ENCODE results near the gene CYGB. TPM values are rescaled to one million over a fixed set of nuclear protein-coding genes. Genes with fewer than 3 reads are reported as not detected.
A peak's percentile ranks its signal among the peaks of the same experiment; 100 is the strongest.

CYGB gene
- total RNA-seq, 1 donor from 2014 or later = not detected

DNA sequence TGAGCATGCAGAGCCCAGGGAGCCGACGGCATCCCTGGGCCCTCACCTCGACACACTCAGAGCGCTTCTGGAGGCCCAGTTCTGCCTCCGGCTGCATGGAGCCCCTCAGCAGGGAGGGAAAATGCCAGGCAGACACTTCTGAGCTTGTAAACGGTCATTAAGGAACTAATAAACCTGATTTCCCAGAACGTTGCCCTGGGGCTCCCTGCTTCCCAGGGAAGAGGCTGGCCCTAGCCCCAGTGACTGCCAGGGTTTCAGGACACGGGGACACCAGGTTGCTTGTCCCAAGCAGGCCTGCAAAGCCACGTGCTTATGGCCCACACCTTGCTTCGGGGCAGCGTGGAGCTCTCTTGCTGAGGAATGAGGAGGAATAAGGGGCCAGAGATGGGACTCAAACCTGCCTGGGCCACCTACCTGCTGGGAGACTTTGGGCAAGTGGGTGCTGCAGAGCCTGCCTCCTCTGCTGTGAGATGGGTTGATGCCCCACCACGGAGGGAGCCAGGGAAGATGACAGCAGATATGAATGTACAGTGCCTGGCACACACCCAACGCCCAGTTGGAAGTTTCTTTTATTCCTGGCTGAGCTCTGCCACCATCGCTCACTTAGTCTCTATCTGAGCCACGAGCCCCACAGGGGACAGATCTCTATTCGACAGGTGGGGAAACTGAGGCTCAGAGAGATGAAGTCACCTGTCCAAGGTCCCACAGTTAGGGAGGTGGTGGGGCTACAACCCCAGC, 41.7 kb downstream of the CYGB start:
- H3K4me1 Mint-ChIP-seq = peaks cover 61% of the 10 kb centered on the region
- peaks cover 11% of the 10 kb centered on the region for H3K36me3 Mint-ChIP-seq (ENCODE audit: low read depth)
- H3K4me3 Mint-ChIP-seq = no peak overlapping the region
- intact Hi-C loops (cut with micrococcal nuclease) = no loop called here
- no peaks in the 10 kb centered on the region for H3K27me3 Mint-ChIP-seq
- no peaks in the 10 kb centered on the region for H3K9me3 Mint-ChIP-seq
- DNase-seq = no peak
- H3K27ac Mint-ChIP-seq = peak overlapping the region; percentile 58

DNA sequence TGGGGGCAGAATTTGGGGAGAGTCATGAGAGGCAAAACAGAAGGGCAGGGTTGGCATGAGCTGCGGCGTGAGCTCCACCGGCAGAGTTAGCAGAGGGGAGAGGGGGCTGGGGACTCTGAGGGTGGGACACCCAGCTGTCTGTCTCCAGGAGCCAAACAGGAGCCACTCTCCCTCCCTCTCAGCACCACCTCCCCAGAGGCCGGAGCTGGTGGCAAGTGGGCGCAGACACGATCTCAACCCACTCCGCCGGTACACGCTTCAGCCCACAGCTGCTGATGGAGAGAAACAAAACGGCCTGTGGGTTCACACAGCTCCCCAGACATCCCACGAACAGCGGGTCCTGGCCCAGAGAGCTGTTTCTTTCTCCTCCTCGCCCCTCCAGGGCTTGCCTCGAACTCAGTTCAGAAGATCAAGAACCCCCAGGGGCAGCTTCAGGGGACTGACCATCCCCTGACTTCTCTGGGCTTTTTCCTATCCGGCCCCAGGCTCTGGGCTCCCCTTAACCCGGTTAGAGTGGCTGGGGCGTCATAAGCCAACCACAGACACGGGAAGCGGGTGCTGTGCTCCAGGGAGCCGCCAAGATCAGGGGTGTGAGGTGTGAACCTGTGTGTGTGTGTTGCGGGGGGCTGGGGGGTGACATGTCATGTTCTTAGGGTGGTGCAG, 43.9 kb downstream of the CYGB start:
- no peaks in the 10 kb centered on the region for H3K9me3 Mint-ChIP-seq
- peak overlapping the region; percentile 99 for H3K27ac Mint-ChIP-seq
- H3K4me3 Mint-ChIP-seq = peak overlapping the region; percentile 93
- H3K4me1 Mint-ChIP-seq = peaks cover 56% of the 10 kb centered on the region
- no peaks in the 10 kb centered on the region for H3K27me3 Mint-ChIP-seq
- peak; percentile 75 for DNase-seq
- H3K36me3 Mint-ChIP-seq (ENCODE audit: low read depth) = peaks cover 10% of the 10 kb centered on the region
- intact Hi-C loops (cut with micrococcal nuclease) = loop anchor here (1.0 kb wide), 1 partner anchor 22 kb away; no protein-coding TSS in a partner anchor

DNA sequence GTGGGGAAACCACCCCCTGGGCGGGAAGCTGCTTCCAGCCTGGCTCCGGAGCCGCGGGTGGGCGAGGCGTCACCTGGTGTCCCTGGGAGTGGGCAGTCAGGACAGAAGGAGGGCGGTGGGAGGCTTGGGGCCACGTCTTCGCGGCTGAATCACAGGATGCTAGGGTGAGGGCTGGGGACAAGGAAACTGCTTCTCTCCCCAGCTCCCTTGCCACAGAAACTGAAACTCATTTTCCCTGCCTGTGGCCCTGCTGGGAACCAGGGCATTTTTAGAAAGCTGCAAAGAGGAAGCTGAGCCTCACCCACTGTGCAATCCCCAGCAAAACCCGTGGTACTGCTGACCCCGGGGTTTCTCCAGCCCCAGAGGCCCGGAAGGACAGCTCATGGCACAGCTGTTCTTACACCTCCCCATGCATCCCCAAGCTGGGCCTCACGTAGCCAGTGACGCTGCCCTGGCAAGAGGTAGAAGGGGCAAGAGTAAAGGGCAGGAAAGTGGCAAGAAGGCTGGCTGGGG, 44.5 kb downstream of the CYGB start:
- peak; percentile 88 for DNase-seq
- H3K9me3 Mint-ChIP-seq = no peaks in the 10 kb centered on the region
- H3K4me1 Mint-ChIP-seq = peaks cover 53% of the 10 kb centered on the region
- peak overlapping the region; percentile 99 for H3K27ac Mint-ChIP-seq
- H3K36me3 Mint-ChIP-seq (ENCODE audit: low read depth) = peaks cover 8% of the 10 kb centered on the region
- intact Hi-C loops (cut with micrococcal nuclease) = loop anchor here (1.0 kb wide), 1 partner anchor 22 kb away; no protein-coding TSS in a partner anchor
- no peaks in the 10 kb centered on the region for H3K27me3 Mint-ChIP-seq
- peak overlapping the region; percentile 93 for H3K4me3 Mint-ChIP-seq

DNA sequence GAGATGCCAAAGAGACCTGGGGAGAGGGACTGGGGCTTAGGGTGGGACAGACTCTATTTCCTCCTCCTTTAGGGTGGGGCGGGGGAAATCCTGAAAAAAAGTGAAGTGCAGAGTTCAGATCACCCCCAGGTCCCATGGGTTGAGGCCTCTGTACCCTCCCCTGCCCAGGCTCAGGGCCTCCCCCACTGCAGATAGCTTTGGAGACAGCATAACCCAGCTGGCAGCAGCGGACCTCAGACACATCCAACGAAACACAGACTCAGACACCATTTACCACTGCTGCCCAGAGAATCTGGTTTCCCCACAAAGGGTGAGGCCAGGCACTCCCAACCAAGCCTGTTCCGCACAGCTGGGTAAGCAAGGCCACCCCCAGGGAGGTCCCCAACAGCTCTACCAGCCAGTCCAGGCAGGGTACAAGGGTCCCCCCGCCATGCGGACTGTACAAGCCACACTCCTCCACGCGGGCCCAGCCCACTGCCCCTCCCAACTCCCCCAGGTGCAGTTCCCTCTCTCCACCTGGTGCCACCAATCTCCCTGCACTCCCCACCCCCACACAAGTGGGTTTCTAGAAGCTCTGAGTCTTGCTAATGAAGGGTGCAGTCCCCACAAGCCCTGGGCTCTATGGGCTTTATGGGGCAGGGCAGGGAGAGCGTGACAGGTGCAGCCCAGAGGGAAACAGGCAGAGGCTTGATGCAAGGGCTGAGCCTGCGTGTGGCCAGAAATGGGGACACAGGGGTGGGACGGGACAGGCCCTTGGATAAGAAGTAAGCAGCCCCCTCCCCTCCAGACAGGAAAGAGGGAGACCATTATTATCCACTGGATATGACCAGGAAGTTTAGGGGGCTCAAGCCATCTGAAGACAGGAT, 45.2 kb downstream of the CYGB start:
- Mint-ChIP-seq H3K4me3 (peak overlapping the region; percentile 93), H3K9me3 (no peaks in the 10 kb centered on the region), H3K27ac (peak overlapping the region; percentile 99), H3K4me1 (peaks cover 51% of the 10 kb centered on the region), H3K27me3 (no peaks in the 10 kb centered on the region), H3K36me3 (ENCODE audit: low read depth) (peaks cover 13% of the 10 kb centered on the region)
- peak; percentile 72 for DNase-seq
- intact Hi-C loops (cut with micrococcal nuclease) = no loop called here

DNA sequence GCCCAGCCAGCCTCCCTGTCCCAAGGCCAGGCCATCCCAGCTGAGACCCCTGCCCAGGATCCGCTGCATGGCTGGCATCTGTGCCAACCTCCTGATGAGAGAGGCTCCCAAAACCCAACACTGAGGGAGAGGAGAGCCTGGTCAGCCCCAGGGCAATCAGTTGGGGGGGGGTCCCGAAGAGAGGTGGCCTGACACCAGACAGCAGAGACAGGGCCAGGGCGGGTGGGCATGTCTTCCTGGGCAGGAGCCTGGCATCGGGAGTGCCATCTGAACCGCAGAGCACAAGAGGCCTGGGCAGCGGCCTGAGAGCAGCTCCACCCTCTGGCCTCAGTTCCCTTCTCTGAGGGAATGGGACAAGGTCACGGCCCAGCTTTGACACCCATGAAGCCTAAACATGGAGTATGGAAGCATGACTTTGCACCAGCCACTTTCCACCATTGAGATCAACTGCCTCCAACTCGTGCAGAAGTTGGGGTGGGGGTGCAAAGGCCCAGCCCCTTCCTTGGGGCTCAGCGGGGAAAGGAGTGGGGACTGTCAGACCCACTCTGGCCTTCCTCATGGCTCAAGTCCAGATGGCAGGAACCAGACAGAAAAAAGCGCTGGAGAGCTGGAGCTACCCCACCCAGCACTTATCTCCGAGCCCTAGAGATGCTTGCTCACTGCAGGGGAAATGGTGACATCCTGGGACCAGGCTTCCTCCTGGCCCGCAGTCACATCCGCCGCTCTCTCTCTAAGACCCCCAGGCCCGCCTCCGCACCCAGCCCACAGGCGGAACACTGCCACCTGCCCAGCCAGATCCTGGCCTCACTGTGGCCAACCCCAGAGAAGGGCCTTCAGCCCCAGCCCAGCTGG, 46.0 kb downstream of the CYGB start:
- Mint-ChIP-seq H3K4me3 (peak overlapping the region; percentile 93), H3K36me3 (ENCODE audit: low read depth) (peaks cover 10% of the 10 kb centered on the region), H3K27me3 (no peaks in the 10 kb centered on the region), H3K4me1 (peaks cover 44% of the 10 kb centered on the region), H3K27ac (peak overlapping the region; percentile 99), H3K9me3 (no peaks in the 10 kb centered on the region)
- intact Hi-C loops (cut with micrococcal nuclease) = no loop called here
- DNase-seq = peak; percentile 82

DNA sequence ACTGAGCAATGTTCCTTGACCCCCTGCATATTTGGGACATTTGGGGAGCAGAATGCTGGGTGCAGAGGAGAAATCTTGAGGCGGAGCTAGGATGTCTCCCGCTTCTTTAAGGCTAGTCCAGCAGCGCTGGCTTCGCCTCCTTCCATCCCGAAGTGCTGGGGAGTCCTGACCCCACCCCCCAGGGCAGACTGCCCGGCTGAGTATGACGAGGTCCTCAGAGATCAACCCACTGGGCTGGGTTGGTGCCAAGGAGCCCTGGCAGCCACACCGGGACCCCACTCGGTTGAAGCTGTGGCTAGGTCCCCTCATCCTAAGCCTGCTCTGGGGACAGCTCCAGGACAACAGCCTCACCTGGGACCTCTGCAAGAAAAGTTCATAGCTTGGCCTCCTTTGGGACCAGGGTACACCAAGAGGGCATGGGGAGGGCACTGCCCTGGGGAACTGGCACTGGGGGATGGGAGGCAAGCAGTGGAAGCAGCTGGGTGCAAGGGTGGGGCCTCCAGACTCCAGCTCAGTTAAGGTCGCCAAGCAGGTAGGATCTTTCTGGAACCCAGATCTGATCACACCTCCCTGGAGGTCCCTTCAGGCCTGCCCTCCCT, 47.3 kb downstream of the CYGB start:
- Mint-ChIP-seq H3K4me1 (peaks cover 39% of the 10 kb centered on the region), H3K9me3 (no peaks in the 10 kb centered on the region), H3K4me3 (peak overlapping the region; percentile 30), H3K27me3 (no peaks in the 10 kb centered on the region), H3K27ac (no peak overlapping the region), H3K36me3 (ENCODE audit: low read depth) (peaks cover 13% of the 10 kb centered on the region)
- intact Hi-C loops (cut with micrococcal nuclease) = no loop called here
- no peak for DNase-seq

DNA sequence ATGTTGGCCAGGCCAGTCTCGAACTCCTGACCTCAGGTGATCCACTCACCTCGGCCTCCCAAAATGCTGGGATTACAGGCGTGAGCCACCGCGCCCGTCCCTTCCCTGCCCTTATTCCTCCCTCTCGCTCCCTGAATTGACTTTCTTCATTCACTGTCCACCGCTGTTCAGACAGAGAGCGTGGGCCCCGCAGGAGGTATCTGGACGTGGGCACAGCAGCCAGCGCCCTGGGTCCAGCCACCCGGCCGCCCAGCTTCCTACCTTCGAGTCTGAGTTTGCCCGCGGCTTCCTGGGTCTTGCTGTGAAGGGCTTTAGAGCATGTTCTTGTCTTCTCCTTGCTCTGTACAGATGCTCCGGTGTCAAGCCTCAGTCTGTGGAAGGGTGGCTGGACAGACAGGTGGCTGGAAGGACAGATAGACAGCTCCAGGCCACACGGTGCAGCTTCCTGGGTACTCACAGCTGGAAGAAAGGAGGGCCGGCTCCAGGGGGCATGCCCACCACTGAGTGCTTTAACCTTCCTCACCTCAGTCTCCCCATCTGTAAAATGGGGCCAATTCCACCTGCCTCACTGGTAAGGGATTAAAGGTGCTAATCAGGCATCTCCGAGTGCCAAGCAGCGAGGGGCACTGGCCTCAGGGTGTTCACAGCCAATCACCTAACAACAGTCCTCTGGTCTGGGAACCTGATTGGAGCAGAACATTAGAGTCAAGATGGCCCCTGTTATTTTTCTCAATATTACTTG, 49.9 kb downstream of the CYGB start:
- Mint-ChIP-seq H3K4me3 (no peak overlapping the region), H3K9me3 (no peaks in the 10 kb centered on the region), H3K4me1 (peaks cover 29% of the 10 kb centered on the region), H3K36me3 (ENCODE audit: low read depth) (peaks cover 17% of the 10 kb centered on the region), H3K27ac (no peak overlapping the region), H3K27me3 (no peaks in the 10 kb centered on the region)
- no peak for DNase-seq
- intact Hi-C loops (cut with micrococcal nuclease) = no loop called here

DNA sequence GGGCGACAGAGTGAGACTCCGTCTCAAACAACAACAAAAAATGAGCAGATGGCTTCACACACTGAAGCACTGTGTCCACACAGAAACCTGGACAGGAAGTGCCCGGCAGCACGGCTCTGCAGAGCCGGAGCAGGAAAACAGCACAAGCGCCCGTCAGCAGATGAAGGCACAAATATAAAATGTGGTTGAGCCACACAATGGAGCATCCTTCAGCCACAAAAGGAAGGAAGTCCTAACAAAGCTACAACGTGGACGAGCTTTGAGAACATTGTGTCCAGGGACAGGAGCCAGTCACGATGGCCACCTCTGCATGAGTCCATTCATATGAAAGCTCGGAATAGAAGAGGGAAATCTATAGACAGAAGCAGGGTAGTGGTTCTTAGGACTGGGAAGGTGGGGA, 51.9 kb downstream of the CYGB start:
- no peak overlapping the region for H3K27ac Mint-ChIP-seq
- no peak overlapping the region for H3K4me3 Mint-ChIP-seq
- no peaks in the 10 kb centered on the region for H3K27me3 Mint-ChIP-seq
- intact Hi-C loops (cut with micrococcal nuclease) = no loop called here
- no peak for DNase-seq
- H3K9me3 Mint-ChIP-seq = no peaks in the 10 kb centered on the region
- peaks cover 17% of the 10 kb centered on the region for H3K4me1 Mint-ChIP-seq
- H3K36me3 Mint-ChIP-seq (ENCODE audit: low read depth) = peaks cover 22% of the 10 kb centered on the region

DNA sequence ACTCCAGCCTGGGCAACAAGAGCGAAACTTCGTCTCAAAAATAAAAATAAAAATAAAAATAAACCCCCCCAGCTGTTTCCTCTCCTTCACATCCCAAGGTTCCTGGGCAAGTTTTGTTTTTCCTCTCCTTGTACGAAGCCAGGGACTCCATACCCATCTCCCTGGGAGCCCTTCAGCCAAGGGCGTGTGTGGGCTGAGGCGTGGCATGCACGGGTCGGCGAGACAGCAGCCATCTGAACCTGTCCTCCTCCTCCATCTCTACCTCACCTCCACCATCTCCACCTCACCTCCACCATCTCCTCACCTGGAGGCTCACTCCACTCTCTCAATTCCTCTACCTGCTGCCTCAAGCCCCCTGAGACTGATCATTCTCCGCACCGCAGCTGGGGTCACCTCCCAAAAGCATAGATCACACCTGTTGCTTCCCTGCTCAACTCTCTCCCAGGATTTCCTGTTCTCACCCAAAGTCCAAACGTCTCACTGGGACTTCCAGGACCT, 53.2 kb downstream of the CYGB start:
- H3K4me3 Mint-ChIP-seq = no peak overlapping the region

DNA sequence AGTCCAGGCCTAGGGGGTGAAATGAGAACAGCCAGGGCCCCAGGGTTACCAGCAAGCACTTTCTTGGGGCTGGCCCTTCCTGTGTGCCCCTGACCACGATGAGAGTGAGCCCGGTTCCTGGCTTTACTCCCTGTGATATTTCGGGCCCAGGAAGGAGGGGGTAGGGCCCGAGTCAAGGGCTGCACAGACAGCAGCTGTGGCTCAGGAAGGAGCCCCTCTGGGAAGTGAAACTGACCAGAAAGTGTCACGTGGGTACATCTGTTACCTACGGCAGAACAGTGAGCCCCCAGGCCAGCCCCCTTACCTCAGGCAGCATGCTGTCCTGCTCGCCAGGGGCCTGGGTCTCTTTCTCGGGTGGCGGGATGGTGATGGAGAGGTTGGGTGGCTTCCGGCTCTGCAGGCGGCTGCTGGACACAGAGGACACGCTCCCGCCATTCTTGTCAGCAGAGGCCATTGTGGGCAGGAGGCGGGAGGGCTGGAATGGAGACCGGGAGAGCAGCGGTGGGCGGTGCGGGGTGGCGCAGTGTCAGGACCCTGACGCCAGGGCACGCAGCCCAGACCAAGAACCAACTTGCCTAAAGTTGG, 56.3 kb downstream of the CYGB start:
- Mint-ChIP-seq H3K4me1 (peaks cover 9% of the 10 kb centered on the region), H3K9me3 (no peaks in the 10 kb centered on the region), H3K4me3 (no peak overlapping the region), H3K27me3 (no peaks in the 10 kb centered on the region), H3K36me3 (ENCODE audit: low read depth) (peaks cover 32% of the 10 kb centered on the region), H3K27ac (no peak overlapping the region)
- DNase-seq = no peak
- intact Hi-C loops (cut with micrococcal nuclease) = no loop called here

More for the DNA sequence above, 53.2 kb downstream of the CYGB start:
- intact Hi-C loops (cut with micrococcal nuclease) = no loop called here
- Mint-ChIP-seq H3K36me3 (ENCODE audit: low read depth) (peaks cover 26% of the 10 kb centered on the region), H3K4me1 (peaks cover 10% of the 10 kb centered on the region), H3K27me3 (no peaks in the 10 kb centered on the region), H3K27ac (no peak overlapping the region), H3K9me3 (no peaks in the 10 kb centered on the region)
- no peak for DNase-seq

DNA sequence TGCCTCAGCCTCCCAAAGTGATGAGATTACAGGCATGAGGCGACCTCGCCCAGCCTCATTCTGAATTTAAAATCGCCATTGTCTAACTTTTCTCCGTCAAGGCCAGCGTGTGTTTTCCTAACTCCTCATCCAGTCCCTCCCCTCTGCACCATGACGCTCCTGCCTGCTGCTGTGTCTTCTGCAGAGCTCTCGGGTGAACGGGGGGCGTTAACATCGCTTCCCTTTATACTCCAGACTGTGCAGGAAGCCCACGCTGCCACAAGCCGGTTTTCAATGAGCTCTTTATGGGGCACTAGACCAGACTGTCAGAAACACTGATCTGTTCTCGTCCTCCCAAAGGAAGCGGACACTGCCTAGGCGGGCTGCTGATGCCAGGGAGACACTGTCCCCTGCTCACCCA, 56.9 kb downstream of the CYGB start:
- Mint-ChIP-seq H3K36me3 (ENCODE audit: low read depth) (peaks cover 30% of the 10 kb centered on the region), H3K27ac (no peak overlapping the region), H3K9me3 (no peaks in the 10 kb centered on the region), H3K27me3 (no peaks in the 10 kb centered on the region), H3K4me3 (no peak overlapping the region), H3K4me1 (peaks cover 6% of the 10 kb centered on the region)
- intact Hi-C loops (cut with micrococcal nuclease) = no loop called here
- DNase-seq = no peak

DNA sequence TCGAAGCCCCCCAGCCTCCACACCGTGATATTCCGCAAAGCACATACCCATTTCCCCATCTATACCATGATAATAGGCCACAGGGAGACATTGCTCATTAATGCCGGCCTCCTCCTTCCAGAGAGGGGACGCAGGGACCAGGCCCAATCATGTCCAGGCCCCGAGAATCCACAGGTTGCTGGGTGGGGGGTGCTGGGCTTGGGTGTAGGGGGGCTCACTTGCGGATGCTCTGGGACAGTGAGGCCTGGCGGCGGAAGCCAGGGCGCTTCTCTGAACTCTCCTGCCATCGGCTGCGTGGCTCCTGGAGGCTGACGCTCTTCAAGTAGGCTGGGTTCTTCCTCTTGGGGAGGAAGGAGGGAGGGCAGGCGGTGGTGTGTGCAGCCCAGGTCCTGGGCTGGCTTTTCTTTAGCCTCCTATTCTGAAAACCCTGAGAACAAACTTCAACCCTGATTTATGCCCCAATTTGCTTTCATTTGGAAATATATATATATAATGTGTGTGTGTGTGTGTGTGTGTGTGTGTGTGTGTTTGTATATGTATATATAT, 57.9 kb downstream of the CYGB start:
- Mint-ChIP-seq H3K9me3 (no peaks in the 10 kb centered on the region), H3K36me3 (ENCODE audit: low read depth) (peaks cover 32% of the 10 kb centered on the region), H3K4me3 (no peak overlapping the region), H3K27ac (no peak overlapping the region), H3K27me3 (no peaks in the 10 kb centered on the region), H3K4me1 (peaks cover 4% of the 10 kb centered on the region)
- intact Hi-C loops (cut with micrococcal nuclease) = no loop called here
- DNase-seq = no peak
